K562 (cell line): Measurements from ENCODE around the gene UNC13A.

ENCODE experiments used
- ELF1 ChIP-seq: fragments of 200-800 bp; sonication (Bioruptor generic); IDR thresholded peaks from 2 replicates; pipeline ENCODE4 v1.6.1; 2016; ENCODE audit warnings: missing genetic modification characterization, missing compliant biosample characterization
- FOXJ3 ChIP-seq: sonication (generic); formaldehyde crosslinking; IDR thresholded peaks from 2 replicates; pipeline ENCODE4 v1.4.0; 2020; ENCODE audit warnings: mild to moderate bottlenecking, missing genetic modification reagents
- KDM1A ChIP-seq, 2 experiments: fragments of 450-650 bp; IDR thresholded peaks; 2 replicates each; pipeline ENCODE4 v1.6.1; 2016; ENCODE audit warnings: mild to moderate bottlenecking in 2 of 2
- MCM3 ChIP-seq: fragments of 450-650 bp; IDR thresholded peaks from 2 replicates; pipeline ENCODE4 v1.6.1; 2016
- TAF9B ChIP-seq: fragments of 450-650 bp; IDR thresholded peaks from 2 replicates; pipeline ENCODE4 v1.6.1; 2018; ENCODE audit warnings: mild to moderate bottlenecking; ENCODE audit not compliant: partially characterized antibody
- TRIM24 ChIP-seq, 2 experiments: fragments of 450-650 bp; IDR thresholded peaks; 2 replicates each; pipeline ENCODE4 v1.6.1; 2016
- ZNF224 ChIP-seq: sonication (generic); formaldehyde crosslinking; IDR thresholded peaks from 2 replicates; pipeline ENCODE4 v1.8.0; 2022; ENCODE audit warnings: mild to moderate bottlenecking, missing genetic modification reagents
- ZNF76 ChIP-seq: fragments of 250-450 bp; sonication (Bioruptor Pico); IDR thresholded peaks from 2 replicates; pipeline ENCODE4 v1.4.0; 2020; ENCODE audit warnings: mild to moderate bottlenecking, moderate library complexity, borderline replicate concordance
- TF ChIP-seq, protein P1 (sequence below): IDR thresholded peaks from 2 replicates; pipeline ENCODE4 v1.6.1; 2011; ENCODE audit not compliant: insufficient read length; ENCODE audit errors: extremely low read depth
- TF ChIP-seq, protein P2 (sequence below): sonication (generic); formaldehyde crosslinking; IDR thresholded peaks from 2 replicates; pipeline ENCODE4 v1.9.0; 2022; ENCODE audit warnings: mild to moderate bottlenecking, missing genetic modification reagents
- TF ChIP-seq, protein P3 (sequence below), 3 experiments: IDR thresholded peaks in 2 of 3; conservative IDR thresholded peaks in 1 of 3; 2 replicates each; pipeline ENCODE4 v1.5.1; 2011 to 2012; ENCODE audit warnings: low read length in 3 of 3, mild to moderate bottlenecking in 3 of 3, control low read depth in 2 of 3, improper control_type of control experiment in 1 of 3, inconsistent platforms in 1 of 3, low read depth in 1 of 3, mixed read lengths in 1 of 3, moderate library complexity in 1 of 3; ENCODE audit not compliant: insufficient read depth in 2 of 3
- TF ChIP-seq, protein P4 (sequence below): fragments of 450-650 bp; conservative IDR thresholded peaks from 2 replicates; pipeline ENCODE4 v1.6.1; 2016; ENCODE audit warnings: missing genetic modification characterization, low read depth, mild to moderate bottlenecking, control low read depth, missing compliant biosample characterization

DNA sequence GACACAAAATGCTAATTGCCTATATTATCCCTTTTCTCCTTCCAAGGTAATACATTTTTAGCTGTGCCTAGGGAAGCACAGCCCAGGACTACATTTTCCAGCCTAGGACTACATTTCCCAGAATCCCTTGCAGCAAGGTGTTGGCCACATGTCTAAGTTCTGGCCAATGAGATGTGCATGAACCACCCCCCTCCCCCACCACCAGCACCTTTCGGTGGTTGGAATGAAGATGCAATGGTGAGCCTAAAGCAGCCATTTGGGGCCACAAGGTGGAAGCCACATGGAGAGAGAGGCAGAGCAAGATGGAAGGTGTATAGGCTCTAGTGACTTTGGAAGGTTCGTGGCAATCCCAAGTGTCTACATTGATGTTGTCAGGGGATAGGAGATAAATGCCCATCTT lies 16.2 kb downstream of the UNC13A start:
- TF ChIP-seq MCM3 = no peak
- TF ChIP-seq, protein P1, sequence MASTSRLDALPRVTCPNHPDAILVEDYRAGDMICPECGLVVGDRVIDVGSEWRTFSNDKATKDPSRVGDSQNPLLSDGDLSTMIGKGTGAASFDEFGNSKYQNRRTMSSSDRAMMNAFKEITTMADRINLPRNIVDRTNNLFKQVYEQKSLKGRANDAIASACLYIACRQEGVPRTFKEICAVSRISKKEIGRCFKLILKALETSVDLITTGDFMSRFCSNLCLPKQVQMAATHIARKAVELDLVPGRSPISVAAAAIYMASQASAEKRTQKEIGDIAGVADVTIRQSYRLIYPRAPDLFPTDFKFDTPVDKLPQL = no peak
- TF ChIP-seq, protein P2, sequence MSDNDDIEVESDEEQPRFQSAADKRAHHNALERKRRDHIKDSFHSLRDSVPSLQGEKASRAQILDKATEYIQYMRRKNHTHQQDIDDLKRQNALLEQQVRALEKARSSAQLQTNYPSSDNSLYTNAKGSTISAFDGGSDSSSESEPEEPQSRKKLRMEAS (CRISPR knock-in tag) = peak; percentile 72
- TF ChIP-seq, protein P3, sequence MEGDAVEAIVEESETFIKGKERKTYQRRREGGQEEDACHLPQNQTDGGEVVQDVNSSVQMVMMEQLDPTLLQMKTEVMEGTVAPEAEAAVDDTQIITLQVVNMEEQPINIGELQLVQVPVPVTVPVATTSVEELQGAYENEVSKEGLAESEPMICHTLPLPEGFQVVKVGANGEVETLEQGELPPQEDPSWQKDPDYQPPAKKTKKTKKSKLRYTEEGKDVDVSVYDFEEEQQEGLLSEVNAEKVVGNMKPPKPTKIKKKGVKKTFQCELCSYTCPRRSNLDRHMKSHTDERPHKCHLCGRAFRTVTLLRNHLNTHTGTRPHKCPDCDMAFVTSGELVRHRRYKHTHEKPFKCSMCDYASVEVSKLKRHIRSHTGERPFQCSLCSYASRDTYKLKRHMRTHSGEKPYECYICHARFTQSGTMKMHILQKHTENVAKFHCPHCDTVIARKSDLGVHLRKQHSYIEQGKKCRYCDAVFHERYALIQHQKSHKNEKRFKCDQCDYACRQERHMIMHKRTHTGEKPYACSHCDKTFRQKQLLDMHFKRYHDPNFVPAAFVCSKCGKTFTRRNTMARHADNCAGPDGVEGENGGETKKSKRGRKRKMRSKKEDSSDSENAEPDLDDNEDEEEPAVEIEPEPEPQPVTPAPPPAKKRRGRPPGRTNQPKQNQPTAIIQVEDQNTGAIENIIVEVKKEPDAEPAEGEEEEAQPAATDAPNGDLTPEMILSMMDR (IDR thresholded peaks at IDR 0.05 in 2 of 3, conservative IDR thresholded peaks at IDR 0.05 in 1 of 3; ENCODE audit: insufficient read depth in 2 of 3, low read depth in 1 of 3, low read length in 3 of 3) = no peak
- no peak for TF ChIP-seq ZNF224 (CRISPR knock-in tag)
- no peak for TF ChIP-seq ELF1 (tag)
- no peak for TF ChIP-seq FOXJ3 (CRISPR knock-in tag)
- TF ChIP-seq, protein P4, sequence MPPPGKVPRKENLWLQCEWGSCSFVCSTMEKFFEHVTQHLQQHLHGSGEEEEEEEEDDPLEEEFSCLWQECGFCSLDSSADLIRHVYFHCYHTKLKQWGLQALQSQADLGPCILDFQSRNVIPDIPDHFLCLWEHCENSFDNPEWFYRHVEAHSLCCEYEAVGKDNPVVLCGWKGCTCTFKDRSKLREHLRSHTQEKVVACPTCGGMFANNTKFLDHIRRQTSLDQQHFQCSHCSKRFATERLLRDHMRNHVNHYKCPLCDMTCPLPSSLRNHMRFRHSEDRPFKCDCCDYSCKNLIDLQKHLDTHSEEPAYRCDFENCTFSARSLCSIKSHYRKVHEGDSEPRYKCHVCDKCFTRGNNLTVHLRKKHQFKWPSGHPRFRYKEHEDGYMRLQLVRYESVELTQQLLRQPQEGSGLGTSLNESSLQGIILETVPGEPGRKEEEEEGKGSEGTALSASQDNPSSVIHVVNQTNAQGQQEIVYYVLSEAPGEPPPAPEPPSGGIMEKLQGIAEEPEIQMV (tag) = no peak
- TF ChIP-seq TRIM24 (IDR thresholded peaks at IDR 0.05) = peak in 1 of 2 experiments; percentile 60; a peak in 1 of 4 replicates
- peak in 1 of 2 experiments; percentile 85; a peak in 2 of 4 replicates for TF ChIP-seq KDM1A (IDR thresholded peaks at IDR 0.05)
- no peak for TF ChIP-seq TAF9B
- TF ChIP-seq ZNF76 (CRISPR knock-in tag) = no peak
